Peyer's patch (tissue), 4 donors: ENCODE results near the gene FAXDC2.

Experiments used
- POLR2A ChIP-seq, 2 donors: fragments of 450-650 bp; IDR thresholded peaks; one replicate each; pipeline ENCODE4 v1.5.1; 2017; ENCODE audit warnings: antibody characterized with exemption in 2 of 2, mild to moderate bottlenecking in 2 of 2, moderate library complexity in 2 of 2
- TF ChIP-seq, protein P1 (sequence below), 6 experiments: fragments of 450-650 bp in 4 of 6; fragments of 200-600 bp in 2 of 6; sonication (generic) in 1 of 6; IDR thresholded peaks; one replicate each; pipeline ENCODE4 v1.5.1; 2017 to 2019; ENCODE audit warnings: antibody characterized with exemption in 6 of 6, mild to moderate bottlenecking in 3 of 6, moderate library complexity in 1 of 6

DNA sequence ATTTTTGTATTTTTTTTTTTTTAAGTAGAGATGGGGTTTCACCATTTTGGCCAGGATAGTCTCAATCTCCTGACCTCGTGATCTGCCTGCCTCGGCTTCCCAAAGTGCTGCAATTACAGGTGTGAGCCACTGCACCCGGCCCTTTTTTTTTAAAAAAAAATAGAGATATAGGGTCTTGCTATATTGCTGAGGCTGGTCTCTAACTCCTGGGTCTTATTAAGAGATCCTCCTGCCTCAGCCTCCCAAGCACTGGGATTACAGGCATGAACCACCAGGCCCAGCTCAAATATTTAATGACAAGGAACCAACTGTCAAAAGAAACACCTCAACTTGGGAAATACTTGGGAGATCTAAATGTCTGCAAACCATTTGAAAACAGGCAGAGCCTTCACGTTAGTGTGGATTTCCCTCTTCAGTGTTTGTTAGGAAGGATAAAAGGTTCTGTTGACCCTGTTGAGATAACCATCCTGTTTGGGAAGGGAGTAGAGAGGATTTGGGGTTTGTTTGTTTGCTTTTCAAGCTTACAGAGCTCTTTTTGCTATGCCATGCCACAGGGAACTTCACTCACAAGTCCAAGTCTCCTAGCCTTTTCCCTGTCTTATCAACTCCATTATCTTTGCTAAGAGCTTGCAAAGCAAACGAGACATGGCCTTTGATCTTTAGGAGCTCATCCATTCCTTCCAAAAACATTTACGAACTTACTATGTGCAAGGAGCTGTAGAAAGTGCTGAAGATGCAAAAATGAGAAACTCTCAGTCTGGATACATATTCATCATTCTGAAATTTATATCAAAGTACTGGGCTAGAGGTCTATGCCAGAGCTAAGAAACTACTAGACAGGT, 7.5 kb downstream of the FAXDC2 start:
- TF ChIP-seq POLR2A (IDR thresholded peaks at IDR 0.05) = no peak
- TF ChIP-seq, protein P1, sequence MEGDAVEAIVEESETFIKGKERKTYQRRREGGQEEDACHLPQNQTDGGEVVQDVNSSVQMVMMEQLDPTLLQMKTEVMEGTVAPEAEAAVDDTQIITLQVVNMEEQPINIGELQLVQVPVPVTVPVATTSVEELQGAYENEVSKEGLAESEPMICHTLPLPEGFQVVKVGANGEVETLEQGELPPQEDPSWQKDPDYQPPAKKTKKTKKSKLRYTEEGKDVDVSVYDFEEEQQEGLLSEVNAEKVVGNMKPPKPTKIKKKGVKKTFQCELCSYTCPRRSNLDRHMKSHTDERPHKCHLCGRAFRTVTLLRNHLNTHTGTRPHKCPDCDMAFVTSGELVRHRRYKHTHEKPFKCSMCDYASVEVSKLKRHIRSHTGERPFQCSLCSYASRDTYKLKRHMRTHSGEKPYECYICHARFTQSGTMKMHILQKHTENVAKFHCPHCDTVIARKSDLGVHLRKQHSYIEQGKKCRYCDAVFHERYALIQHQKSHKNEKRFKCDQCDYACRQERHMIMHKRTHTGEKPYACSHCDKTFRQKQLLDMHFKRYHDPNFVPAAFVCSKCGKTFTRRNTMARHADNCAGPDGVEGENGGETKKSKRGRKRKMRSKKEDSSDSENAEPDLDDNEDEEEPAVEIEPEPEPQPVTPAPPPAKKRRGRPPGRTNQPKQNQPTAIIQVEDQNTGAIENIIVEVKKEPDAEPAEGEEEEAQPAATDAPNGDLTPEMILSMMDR (IDR thresholded peaks at IDR 0.05) = no peak
